ENCODE results near the gene DSC2. TPM values are rescaled to one million over a fixed set of nuclear protein-coding genes. Genes with fewer than 3 reads are reported as not detected.

Gene DSC2
- total and polyA plus RNA-seq, 2 donors (not counting 3 experiments of a cell fraction or from before 2014, with no cell fraction given): under 0.01 TPM; not detected in 1

DNA sequence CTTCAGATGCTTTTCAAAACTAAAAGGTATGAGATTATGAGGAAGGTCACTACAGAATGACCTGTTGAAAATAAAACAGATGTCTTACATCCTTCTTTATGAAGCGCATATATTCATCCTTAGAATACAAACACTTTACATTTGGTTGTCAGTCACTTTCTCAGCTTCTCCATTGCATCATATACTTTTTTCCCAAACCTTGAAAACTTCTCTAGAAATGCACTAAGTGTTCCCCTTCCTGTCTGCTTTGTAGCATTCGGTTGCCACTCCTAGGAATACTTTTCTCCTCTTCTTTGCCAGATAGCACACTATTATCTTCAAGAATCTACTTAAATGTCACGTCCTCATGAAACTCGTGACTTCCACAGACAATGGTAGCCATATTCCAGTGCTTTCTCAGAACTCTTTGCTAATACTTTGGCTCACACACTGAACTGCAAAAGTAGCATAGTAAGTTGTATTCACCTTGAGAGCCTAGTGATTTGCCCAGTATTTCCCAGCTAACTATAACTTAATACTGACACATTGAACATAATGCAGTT is 32.8 kb upstream of the DSC2 start:
- no peaks in the 10 kb centered on the region for H3K9me1 ChIP-seq (replicated peaks; ENCODE audit: control insufficient read depth, extremely low read depth, insufficient read depth, low read length)
- DNase-seq (ENCODE audit: low read depth, low spot score): no peak
- no peak for TF ChIP-seq POLR2AphosphoS5 (IDR thresholded peaks at IDR 0.05; ENCODE audit: insufficient read depth, low read depth, low read length)
- TF ChIP-seq GATA2 (IDR thresholded peaks at IDR 0.05; ENCODE audit: insufficient read depth, insufficient read length, low read depth, low read length): no peak
- no peak for TF ChIP-seq MYC (IDR thresholded peaks at IDR 0.05; ENCODE audit: low read depth, low read length)
- no peak for TF ChIP-seq POLR2A (IDR thresholded peaks at IDR 0.05; ENCODE audit: low read depth, low read length)
- TF ChIP-seq, protein P1, sequence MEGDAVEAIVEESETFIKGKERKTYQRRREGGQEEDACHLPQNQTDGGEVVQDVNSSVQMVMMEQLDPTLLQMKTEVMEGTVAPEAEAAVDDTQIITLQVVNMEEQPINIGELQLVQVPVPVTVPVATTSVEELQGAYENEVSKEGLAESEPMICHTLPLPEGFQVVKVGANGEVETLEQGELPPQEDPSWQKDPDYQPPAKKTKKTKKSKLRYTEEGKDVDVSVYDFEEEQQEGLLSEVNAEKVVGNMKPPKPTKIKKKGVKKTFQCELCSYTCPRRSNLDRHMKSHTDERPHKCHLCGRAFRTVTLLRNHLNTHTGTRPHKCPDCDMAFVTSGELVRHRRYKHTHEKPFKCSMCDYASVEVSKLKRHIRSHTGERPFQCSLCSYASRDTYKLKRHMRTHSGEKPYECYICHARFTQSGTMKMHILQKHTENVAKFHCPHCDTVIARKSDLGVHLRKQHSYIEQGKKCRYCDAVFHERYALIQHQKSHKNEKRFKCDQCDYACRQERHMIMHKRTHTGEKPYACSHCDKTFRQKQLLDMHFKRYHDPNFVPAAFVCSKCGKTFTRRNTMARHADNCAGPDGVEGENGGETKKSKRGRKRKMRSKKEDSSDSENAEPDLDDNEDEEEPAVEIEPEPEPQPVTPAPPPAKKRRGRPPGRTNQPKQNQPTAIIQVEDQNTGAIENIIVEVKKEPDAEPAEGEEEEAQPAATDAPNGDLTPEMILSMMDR (IDR thresholded peaks at IDR 0.05; ENCODE audit: extremely low read depth in 1 of 2, insufficient read depth in 1 of 2, low read depth in 1 of 2, low read length in 2 of 2): no peak
- TF ChIP-seq FOS (IDR thresholded peaks at IDR 0.05; ENCODE audit: borderline replicate concordance, insufficient read depth, low read length): no peak
- no peak for TF ChIP-seq EZH2 (IDR thresholded peaks at IDR 0.05; ENCODE audit: borderline replicate concordance, low read depth, low read length, severe bottlenecking)
- no peak overlapping the region for H3K4me2 ChIP-seq (ENCODE audit: insufficient read depth, low read length)
- H3K27ac ChIP-seq (ENCODE audit: insufficient read depth, low read depth, low read length): no peak overlapping the region
- H3K27me3 ChIP-seq (ENCODE audit: control insufficient read depth in 2 of 2, insufficient read depth in 2 of 2, low read length in 2 of 2): no peaks in the 10 kb centered on the region
- H3K9ac ChIP-seq (replicated peaks; ENCODE audit: extremely low read depth, insufficient read depth, low read length): no peak overlapping the region
- no peaks in the 10 kb centered on the region for H4K20me1 ChIP-seq (replicated peaks; ENCODE audit: control insufficient read depth, extremely low read depth, insufficient read depth, low read length)
- no peaks in the 10 kb centered on the region for H3K79me2 ChIP-seq (ENCODE audit: control insufficient read depth, insufficient read depth, low read length)
- ChIA-PET POLR2A (no interaction called here), CTCF (no interaction called here)
- no peaks in the 10 kb centered on the region for H3K4me1 ChIP-seq (ENCODE audit: control insufficient read depth, extremely low read depth, insufficient read depth, low read length)
- H2AFZ ChIP-seq (ENCODE audit: low read depth, low read length): no peak overlapping the region
- no peak overlapping the region for H3K4me3 ChIP-seq (replicated peaks in 1 of 3; ENCODE audit: insufficient read depth in 1 of 3, low read depth in 1 of 3, low read length in 3 of 3)
- intact Hi-C loops (cut with micrococcal nuclease) (no loop called here), dilution Hi-C loops (cut with MboI; ENCODE audit: extremely low pct_ligation_motif_present, low sequenced_read_pairs) (no loop called here)
- no TSS peak for BruUV-seq (replicated peaks)
- H3K36me3 ChIP-seq (ENCODE audit: control insufficient read depth in 2 of 2, extremely low read depth in 1 of 2, insufficient read depth in 2 of 2, low read length in 2 of 2): no peaks in the 10 kb centered on the region
- FAIRE-seq: no peak
- H3K9me3 ChIP-seq (replicated peaks; ENCODE audit: control insufficient read depth, insufficient read depth, low read length): no peaks in the 10 kb centered on the region
